Measurements from ENCODE around the gene ZNF784. TPM values are rescaled to one million over a fixed set of nuclear protein-coding genes. Genes with fewer than 3 reads are reported as not detected.

The ZNF784 gene
- total and polyA plus RNA-seq, 2 of the 13 experiments (the other 11 are each of a cell fraction or from before 2014, with no cell fraction given), result 4.1 to 4.2 TPM

GRCh38 chr19:55642153-55643002 lies 18.0 kb upstream of the ZNF784 start (continued):
- no peak for TF ChIP-seq ZNF580 (CRISPR knock-in tag; IDR thresholded peaks at IDR 0.05; ENCODE audit: borderline replicate concordance, low read depth)
- no peak for TF ChIP-seq ZNF460 (CRISPR knock-in tag; IDR thresholded peaks at IDR 0.05; ENCODE audit: borderline replicate concordance)
- no peak for TF ChIP-seq ZNF317 (CRISPR knock-in tag; IDR thresholded peaks at IDR 0.05)
- no peak; the same call in 1 of the 2 replicates for TF ChIP-seq TBX2 (CRISPR knock-in tag; IDR thresholded peaks at IDR 0.05; ENCODE audit: borderline replicate concordance)
- TF ChIP-seq NCOA1 (CRISPR knock-in tag; IDR thresholded peaks at IDR 0.05), result no peak
- TF ChIP-seq NR0B2 (CRISPR knock-in tag; IDR thresholded peaks at IDR 0.05), result no peak
- no peak for TF ChIP-seq ZNF766 (CRISPR knock-in tag; IDR thresholded peaks at IDR 0.05; ENCODE audit: borderline replicate concordance)
- TF ChIP-seq ZNF253 (CRISPR knock-in tag; IDR thresholded peaks at IDR 0.05; ENCODE audit: borderline replicate concordance), result peak; percentile 41; the same call in 1 of the 2 replicates
- no peak for TF ChIP-seq ISL2 (CRISPR knock-in tag; IDR thresholded peaks at IDR 0.05)
- no peak for TF ChIP-seq GZF1 (CRISPR knock-in tag; IDR thresholded peaks at IDR 0.05)
- TF ChIP-seq ZNF280B (CRISPR knock-in tag; IDR thresholded peaks at IDR 0.05; ENCODE audit: borderline replicate concordance), result 0 out of 2 replicates have a peak, but pooled peaks have one; percentile 56
- 0 out of 2 replicates have a peak, but pooled peaks have one; percentile 36 for TF ChIP-seq ZNF879 (CRISPR knock-in tag; IDR thresholded peaks at IDR 0.05)
- peak; percentile 87 for TF ChIP-seq BATF2 (CRISPR knock-in tag; IDR thresholded peaks at IDR 0.05)
- no peak for TF ChIP-seq ZNF510 (CRISPR knock-in tag; IDR thresholded peaks at IDR 0.05; ENCODE audit: low read depth)
- no peak for TF ChIP-seq PHF5A (CRISPR knock-in tag; IDR thresholded peaks at IDR 0.05; ENCODE audit: low read depth, unreplicated experiment)
- TF ChIP-seq TMF1 (CRISPR knock-in tag; IDR thresholded peaks at IDR 0.05; ENCODE audit: low read depth), result 0 out of 2 replicates have a peak, but pooled peaks have one; percentile 14
- TF ChIP-seq ZFY (CRISPR knock-in tag; IDR thresholded peaks at IDR 0.05), result peak; percentile 22
- TF ChIP-seq ZNF496 (CRISPR knock-in tag; IDR thresholded peaks at IDR 0.05; ENCODE audit: insufficient replicate concordance), result no peak
- TF ChIP-seq ZNF687 (CRISPR knock-in tag; IDR thresholded peaks at IDR 0.05), result peak; percentile 81; the same call in 1 of the 2 replicates
- no peak for TF ChIP-seq DBP (CRISPR knock-in tag; IDR thresholded peaks at IDR 0.05; ENCODE audit: not compliant biosample characterization)
- TF ChIP-seq ZNF224 (CRISPR knock-in tag; IDR thresholded peaks at IDR 0.05), result no peak

All from HepG2 (cell line).